ENCODE measurements around the gene WWP2.

GRCh38 chr16:69903865-69904415, 141.8 kb downstream of the WWP2 start:
- no peak for TF ChIP-seq POLR2A (IDR thresholded peaks at IDR 0.05)
- TF ChIP-seq CTCF (IDR thresholded peaks at IDR 0.05) = no peak
